B cell (primary cell): ENCODE results near the gene PRTN3. TPM values are rescaled to one million over a fixed set of nuclear protein-coding genes. Genes with fewer than 3 reads are reported as not detected.

Experiments used
- ATAC-seq: fragments of 200-7000 bp; cut with Tn5 transposase; one replicate; pipeline ENCODE4 v1.10.0; 2021; ENCODE audit warnings: low read depth, mild to moderate bottlenecking, moderate number of reproducible peaks, moderate library complexity
- CTCF ChIA-PET: fragments of 350-600 bp; sonication (Branson Sonifier 250); formaldehyde crosslinking; loops from one replicate; lab custom pipeline; 2021; ENCODE audit warnings: antibody characterized with exemption, inconsistent platforms; lab: Charles Lee
- POLR2A ChIA-PET: fragments of 350-600 bp; sonication (Branson Sonifier 250); formaldehyde crosslinking; loops from one replicate; lab custom pipeline; 2021; ENCODE audit warnings: antibody characterized with exemption; lab: Charles Lee
- DNase-seq: peaks from one replicate; pipeline ENCODE4 v3.0.0; 2013
- H2AFZ ChIP-seq: 2 replicates; pipeline ENCODE4 v1.6.1; 2012; ENCODE audit warnings: mild to moderate bottlenecking, low read depth, low read length; ENCODE audit not compliant: insufficient read depth, poor library complexity, severe bottlenecking
- H3K27ac ChIP-seq, 2 donors: 1 replicate in 1 of 2; 2 replicates in 1 of 2; pipeline ENCODE4 v1.5.1; 2012 to 2013; ENCODE audit warnings: low read length in 2 of 2, mild to moderate bottlenecking in 2 of 2, moderate library complexity in 1 of 2
- H3K27me3 ChIP-seq, 4 experiments: fragments of 200-600 bp in 1 of 4; sonication (generic) in 1 of 4; replicated peaks in 1 of 4; 1 replicate in 2 of 4; 2 replicates in 2 of 4; pipeline versions ENCODE4 v1.6.1 to v1.7.0; 2013 to 2016; ENCODE audit warnings: low read length in 3 of 4, mild to moderate bottlenecking in 2 of 4, mixed read lengths in 1 of 4, moderate library complexity in 1 of 4; ENCODE audit not compliant: insufficient read depth in 4 of 4, control insufficient read depth in 3 of 4; ENCODE audit errors: control extremely low read depth in 1 of 4
- H3K36me3 ChIP-seq, 2 experiments: replicated peaks in 1 of 2; 1 replicate in 1 of 2; 2 replicates in 1 of 2; pipeline versions ENCODE4 v1.6.1 to v1.7.1; 2013; ENCODE audit warnings: low read length in 1 of 2; ENCODE audit not compliant: insufficient read depth in 2 of 2, control insufficient read depth in 1 of 2; ENCODE audit errors: control extremely low read depth in 1 of 2, extremely low read depth in 1 of 2
- H3K4me1 ChIP-seq, 2 donors: fragments of 200-600 bp in 1 of 2; sonication (generic) in 1 of 2; 1 replicate in 1 of 2; 2 replicates in 1 of 2; pipeline versions ENCODE4 v1.5.1 to v1.6.1; 2013 to 2017; ENCODE audit warnings: low read length in 2 of 2; ENCODE audit not compliant: control insufficient read depth in 2 of 2, insufficient read depth in 2 of 2
- H3K4me2 ChIP-seq: replicated peaks from 2 replicates; pipeline ENCODE3; 2012; ENCODE audit warnings: mild to moderate bottlenecking, low read depth, low read length; ENCODE audit not compliant: poor library complexity, severe bottlenecking
- H3K4me3 ChIP-seq, 5 experiments: fragments of 200-600 bp in 1 of 5; sonication (generic) in 1 of 5; 1 replicate in 3 of 5; 2 replicates in 2 of 5; pipeline versions ENCODE4 v1.5.1 to v1.7.0; 2011 to 2016; ENCODE audit warnings: low read length in 4 of 5, mild to moderate bottlenecking in 4 of 5, low read depth in 2 of 5, control low read depth in 1 of 5, moderate library complexity in 1 of 5; ENCODE audit not compliant: insufficient read depth in 1 of 5; ENCODE audit errors: control extremely low read depth in 1 of 5, extremely low read depth in 1 of 5
- H3K79me2 ChIP-seq: fragments of 200-600 bp; sonication (generic); one replicate; pipeline ENCODE4 v1.6.0; 2016; ENCODE audit warnings: low read length; ENCODE audit not compliant: control insufficient read depth, insufficient read depth
- H3K9ac ChIP-seq: fragments of 200-600 bp; sonication (generic); 2 replicates; pipeline ENCODE4 v1.6.1; 2017; ENCODE audit warnings: mild to moderate bottlenecking, low read length, moderate library complexity
- H3K9me3 ChIP-seq, 3 donors: one replicate each; pipeline versions ENCODE4 v1.6.1 to v1.7.1; 2013; ENCODE audit warnings: low read length in 2 of 3; ENCODE audit not compliant: control insufficient read depth in 2 of 3, insufficient read depth in 1 of 3; ENCODE audit errors: control extremely low read depth in 1 of 3
- H4K20me1 ChIP-seq: 2 replicates; pipeline ENCODE4 v1.6.0; 2012; ENCODE audit warnings: mild to moderate bottlenecking, low read length; ENCODE audit not compliant: insufficient read depth, control insufficient read depth, poor library complexity, severe bottlenecking
- H3K27ac Mint-ChIP-seq: one replicate; pipeline ENCODE4 v1.8.0; 2021; ENCODE audit warnings: mixed read lengths
- H3K27me3 Mint-ChIP-seq: one replicate; pipeline ENCODE4 v1.8.0; 2021; ENCODE audit warnings: mixed read lengths
- H3K4me1 Mint-ChIP-seq: one replicate; pipeline ENCODE4 v1.8.0; 2021; ENCODE audit warnings: mixed read lengths
- H3K4me3 Mint-ChIP-seq: one replicate; pipeline ENCODE4 v1.8.0; 2021; ENCODE audit warnings: mixed read lengths
- H3K9me3 Mint-ChIP-seq: one replicate; pipeline ENCODE4 v1.8.0; 2022; ENCODE audit warnings: mixed read lengths; ENCODE audit not compliant: insufficient read depth
- CTCF ChIP-seq: fragments of 200-600 bp; IDR thresholded peaks from one replicate; pipeline ENCODE4 v1.8.0; 2022; ENCODE audit warnings: antibody characterized with exemption, mild to moderate bottlenecking
- EZH2 ChIP-seq: IDR thresholded peaks from 2 replicates; pipeline ENCODE4 v1.6.1; 2012; ENCODE audit warnings: borderline replicate concordance, low read depth, mild to moderate bottlenecking, moderate library complexity, low read length; ENCODE audit not compliant: insufficient read depth, poor library complexity, severe bottlenecking
- WGBS: methylation state at CpG from one replicate; pipeline ENCODE4 v1.1.5; 2013; ENCODE audit warnings: missing lambda C conversion rate; ENCODE audit not compliant: insufficient coverage; 5-methylcytosine and 5-hydroxymethylcytosine counted together
- intact Hi-C: fragments of 100-400 bp; cut with micrococcal nuclease; formaldehyde crosslinking; loops from one replicate; pipeline ENCODE4 v1.10.0; 2022
- polyA plus RNA-seq: library from polyadenylated mRNA; depleted of rRNA; stranded (reverse); fragments of >200 nt; gene quantifications from 2 replicates; pipeline ENCODE4 v1.2.3, GENCODE V29; 2012
- total RNA-seq, 2 donors: library from RNA; stranded (reverse); fragments of 120-200 nt in 1 of 2; gene quantifications; 1 replicate in 1 of 2; 2 replicates in 1 of 2; pipeline versions ENCODE4 v1.2.3 to v1.2.4, GENCODE V29; 2013 to 2022

PRTN3 gene
- total and polyA plus RNA-seq, 2 donors (not counting 1 experiment from before 2014, with no cell fraction given) = not detected

- Histone ChIP-seq H3K79me2 (no peaks in the 10 kb centered on the region), H3K9me3 (peaks cover 0 to 40% (median 0%) of the 10 kb centered on the region in 3 donors), H3K9ac (no peak overlapping the region), H3K27me3 (peaks cover 0 to 38% (median 8%) of the 10 kb centered on the region in 4 experiments), H3K36me3 (no peaks in the 10 kb centered on the region), H4K20me1 (no peaks in the 10 kb centered on the region), H2AFZ (no peak overlapping the region), H3K4me2 (peak overlapping the region; percentile 77), H3K4me3 (no peak overlapping the region), H3K27ac (no peak overlapping the region), H3K4me1 (peaks cover 29 to 51% of the 10 kb centered on the region in 2 donors)
- ATAC-seq (peak; percentile 20), DNase-seq (peak; percentile 65)
- H3K27me3 Mint-ChIP-seq = peaks cover 7% of the 10 kb centered on the region
- WGBS = 29% methylated on average over 43 of the region's 60 CpGs
- no peak overlapping the region for H3K27ac Mint-ChIP-seq
- H3K4me3 Mint-ChIP-seq = peak overlapping the region; percentile 16
- TF ChIP-seq EZH2 = no peak
- no peak for TF ChIP-seq CTCF
- intact Hi-C loops = loop anchor here (2.0 kb wide), 2 partner anchors 31 to 121 kb away; partner anchors contain the start of genes MED16 and RNU6-9
- no peaks in the 10 kb centered on the region for H3K9me3 Mint-ChIP-seq
- CTCF ChIA-PET = interaction anchor here (1.0 to 3.0 kb wide), 5 partner anchors 17 to 122 kb away, joined by 3 to 67 read pairs (median 30); partner anchors contain the start of genes MED16, RNU6-9 and WDR18
- POLR2A ChIA-PET = interaction anchor here (1.1 to 3.1 kb wide), 3 partner anchors 31 to 58 kb away, joined by 5 to 23 read pairs (median 15); partner anchors contain the start of genes MED16 and RNU6-9
- H3K4me1 Mint-ChIP-seq = peaks cover 19% of the 10 kb centered on the region
These were observed 21.2 kb downstream of the PRTN3 start for GRCh38 chr19:861756-862580.
